Spleen (tissue), 7 donors: ENCODE data around the gene TTLL6.

Experiments
- CTCF ChIP-seq, 11 experiments: fragments of 200-600 bp in 7 of 11; fragments of 450-650 bp in 4 of 11; sonication (generic) in 4 of 11; IDR thresholded peaks in 8 of 11; conservative IDR thresholded peaks in 3 of 11; 1 replicate in 7 of 11; 2 replicates in 4 of 11; pipeline versions ENCODE4 v1.4.0 to v1.8.0; 2016 to 2021; ENCODE audit warnings: antibody characterized with exemption in 11 of 11, inconsistent platforms in 4 of 11, mild to moderate bottlenecking in 1 of 11
- POLR2A ChIP-seq, 3 donors: fragments of 450-650 bp; IDR thresholded peaks; one replicate each; pipeline ENCODE4 v1.5.1; 2017; ENCODE audit warnings: antibody characterized with exemption in 3 of 3, mild to moderate bottlenecking in 1 of 3
- POLR2AphosphoS5 ChIP-seq, 3 donors: sonication (generic); formaldehyde crosslinking; IDR thresholded peaks; one replicate each; pipeline ENCODE4 v1.5.1; 2017; ENCODE audit warnings: antibody characterized with exemption in 3 of 3
- donor health status: DM: no; HTN: no; CAD: no; lungs with moderate emphysema.
- donor health status: DM: no; HTN: no; CAD: no.
- donor health status: DM: no; HTN: no; CAD: no.

GRCh38 chr17:48723423-48724250 is 93.4 kb downstream of the TTLL6 start:
- TF ChIP-seq CTCF (IDR thresholded peaks at IDR 0.05 in 8 of 11, conservative IDR thresholded peaks at IDR 0.05 in 3 of 11) (no peak), POLR2AphosphoS5 (IDR thresholded peaks at IDR 0.05) (no peak), POLR2A (IDR thresholded peaks at IDR 0.05) (no peak)
